ENCODE measurements around the gene KCTD5.

Gene KCTD5

DNA sequence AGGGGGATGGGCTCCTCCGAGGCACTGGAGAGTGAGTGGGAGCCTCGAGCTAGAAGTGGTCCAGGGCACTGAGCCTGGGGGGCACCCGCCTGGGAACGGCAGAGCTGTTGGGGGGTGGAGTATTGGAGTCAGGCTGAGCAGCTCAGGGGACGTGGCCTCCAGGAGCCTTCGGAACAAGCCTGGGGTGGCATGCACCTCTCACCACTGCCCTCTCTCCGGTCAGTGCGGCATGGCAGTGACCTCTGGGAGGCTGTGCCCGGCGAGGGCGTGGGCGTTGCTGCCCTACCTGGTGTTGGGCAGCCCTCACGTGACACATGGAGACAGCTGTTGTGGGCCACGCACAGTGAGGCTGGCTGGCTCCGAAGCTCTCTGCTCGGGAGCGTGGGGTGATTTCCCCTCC, 23.8 kb downstream of the KCTD5 start:
- Mint-ChIP-seq H3K4me3 (no peak overlapping the region), H3K27ac (no peak overlapping the region), H3K27me3 (ENCODE audit: low read depth) (no peaks in the 10 kb centered on the region), H3K4me1 (ENCODE audit: low read depth) (no peaks in the 10 kb centered on the region), H3K9me3 (no peaks in the 10 kb centered on the region), H3K36me3 (ENCODE audit: low read depth) (peaks cover 7% of the 10 kb centered on the region)
- DNase-seq (ENCODE audit: low spot score) = no peak

DNA sequence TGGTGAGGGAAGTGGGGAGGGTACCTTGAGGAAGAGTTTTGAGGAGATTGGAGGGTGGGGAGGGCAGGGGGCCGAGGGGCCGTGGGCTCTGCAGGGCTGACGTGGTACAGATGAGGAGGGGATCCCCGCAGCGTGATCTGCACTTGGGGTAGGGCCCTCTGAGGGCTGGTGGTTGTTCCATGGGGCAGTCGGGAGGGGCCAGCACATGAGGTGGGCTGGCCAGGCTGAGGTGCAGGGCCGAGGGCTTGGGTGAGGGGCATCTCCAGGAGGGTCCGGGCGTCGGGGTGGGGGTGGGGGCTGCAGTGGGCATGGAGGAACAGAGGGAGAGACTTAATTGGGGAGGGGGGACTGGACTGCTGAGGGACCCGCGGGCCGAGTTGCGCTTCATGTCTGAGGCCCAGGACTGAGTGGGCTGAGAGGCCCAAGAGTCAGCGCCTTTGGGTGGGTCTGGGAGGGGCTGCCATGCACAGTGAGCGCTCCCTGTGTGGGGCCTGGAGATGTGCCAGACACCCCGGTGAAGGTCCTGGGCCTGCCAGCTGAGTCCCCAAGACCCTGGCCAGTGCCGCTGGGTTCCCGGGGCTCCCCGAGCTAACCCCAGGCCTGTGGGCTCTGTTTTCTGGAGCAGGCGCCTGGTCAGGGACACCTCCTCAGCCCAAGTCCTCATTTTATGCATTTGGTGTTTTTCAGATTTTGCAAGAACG, 24.4 kb downstream of the KCTD5 start:
- DNase-seq (ENCODE audit: low spot score) = no peak
- H3K4me3 Mint-ChIP-seq = no peak overlapping the region
- H3K9me3 Mint-ChIP-seq = no peaks in the 10 kb centered on the region
- H3K4me1 Mint-ChIP-seq (ENCODE audit: low read depth) = no peaks in the 10 kb centered on the region
- peaks cover 7% of the 10 kb centered on the region for H3K36me3 Mint-ChIP-seq (ENCODE audit: low read depth)
- H3K27ac Mint-ChIP-seq = no peak overlapping the region
- no peaks in the 10 kb centered on the region for H3K27me3 Mint-ChIP-seq (ENCODE audit: low read depth)

DNA sequence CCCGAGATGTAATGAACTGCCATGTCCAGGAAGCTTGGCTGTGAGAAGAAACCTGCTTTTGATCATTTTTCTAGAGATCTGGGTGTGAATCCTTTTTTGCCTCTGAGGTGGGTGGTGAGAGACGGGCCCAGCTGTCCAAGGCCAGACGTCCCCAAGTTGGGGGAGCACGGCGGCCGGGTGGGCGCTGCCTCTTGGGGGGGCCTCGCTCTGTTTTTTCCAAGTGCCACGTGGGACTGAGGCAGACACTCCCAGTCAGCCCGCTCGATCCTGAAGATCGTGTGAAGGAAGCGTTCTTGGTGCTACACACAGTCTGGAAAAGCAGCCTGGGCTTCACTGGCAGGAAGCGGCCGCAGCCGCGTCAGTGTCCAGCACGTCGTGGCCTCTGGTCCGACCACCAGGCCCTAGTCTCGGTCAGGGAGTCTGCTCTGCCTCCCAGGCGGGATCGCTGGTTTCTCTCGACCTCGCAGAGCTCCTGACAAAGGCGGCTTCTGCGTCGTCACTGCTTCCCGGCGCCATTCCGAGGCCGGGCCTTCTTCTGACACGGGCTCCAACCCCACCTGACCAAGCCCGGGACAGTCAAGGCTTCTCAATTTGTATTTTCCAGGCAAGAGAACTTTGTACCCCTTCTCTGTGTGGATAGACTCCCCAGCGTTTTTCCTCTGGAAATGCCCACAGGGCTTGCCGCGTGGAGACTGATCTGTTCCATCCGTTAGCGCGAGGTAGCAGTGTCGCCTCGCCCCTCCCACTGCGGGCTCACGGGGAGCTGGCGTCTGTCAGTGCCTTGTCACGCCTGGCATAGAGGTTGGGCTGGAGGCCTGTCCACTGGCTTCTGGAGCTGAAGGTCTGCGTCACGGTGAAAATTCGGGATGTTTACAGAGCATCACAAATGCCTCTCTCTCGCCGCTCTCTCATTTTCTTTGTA, 25.3 kb downstream of the KCTD5 start:
- Mint-ChIP-seq H3K27ac (no peak overlapping the region), H3K36me3 (ENCODE audit: low read depth) (peaks cover 4% of the 10 kb centered on the region), H3K27me3 (ENCODE audit: low read depth) (no peaks in the 10 kb centered on the region), H3K4me3 (no peak overlapping the region), H3K9me3 (no peaks in the 10 kb centered on the region), H3K4me1 (ENCODE audit: low read depth) (no peaks in the 10 kb centered on the region)
- no peak for DNase-seq (ENCODE audit: low spot score)

DNA sequence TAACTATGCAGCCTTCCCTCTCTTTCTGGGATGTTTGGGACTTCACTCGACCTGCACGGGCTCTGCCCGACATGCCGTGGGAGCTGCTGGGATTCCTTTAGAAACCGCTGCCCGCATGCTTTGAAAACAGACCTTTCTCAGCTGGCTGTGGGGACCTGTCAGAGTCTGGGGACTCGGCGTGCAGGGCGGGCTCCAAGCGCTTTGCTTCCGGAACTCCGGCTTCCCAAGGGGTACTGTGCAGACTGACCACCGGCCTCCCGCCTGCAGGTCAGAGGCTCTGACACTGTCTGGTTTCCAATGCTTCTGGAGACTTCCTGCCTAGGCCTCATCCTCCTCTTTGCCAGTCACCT, 25.9 kb downstream of the KCTD5 start:
- DNase-seq (ENCODE audit: low spot score) = no peak
- no peaks in the 10 kb centered on the region for H3K27me3 Mint-ChIP-seq (ENCODE audit: low read depth)
- no peak overlapping the region for H3K27ac Mint-ChIP-seq
- H3K9me3 Mint-ChIP-seq = no peaks in the 10 kb centered on the region
- no peaks in the 10 kb centered on the region for H3K4me1 Mint-ChIP-seq (ENCODE audit: low read depth)
- no peak overlapping the region for H3K4me3 Mint-ChIP-seq
- H3K36me3 Mint-ChIP-seq (ENCODE audit: low read depth) = peaks cover 4% of the 10 kb centered on the region

DNA sequence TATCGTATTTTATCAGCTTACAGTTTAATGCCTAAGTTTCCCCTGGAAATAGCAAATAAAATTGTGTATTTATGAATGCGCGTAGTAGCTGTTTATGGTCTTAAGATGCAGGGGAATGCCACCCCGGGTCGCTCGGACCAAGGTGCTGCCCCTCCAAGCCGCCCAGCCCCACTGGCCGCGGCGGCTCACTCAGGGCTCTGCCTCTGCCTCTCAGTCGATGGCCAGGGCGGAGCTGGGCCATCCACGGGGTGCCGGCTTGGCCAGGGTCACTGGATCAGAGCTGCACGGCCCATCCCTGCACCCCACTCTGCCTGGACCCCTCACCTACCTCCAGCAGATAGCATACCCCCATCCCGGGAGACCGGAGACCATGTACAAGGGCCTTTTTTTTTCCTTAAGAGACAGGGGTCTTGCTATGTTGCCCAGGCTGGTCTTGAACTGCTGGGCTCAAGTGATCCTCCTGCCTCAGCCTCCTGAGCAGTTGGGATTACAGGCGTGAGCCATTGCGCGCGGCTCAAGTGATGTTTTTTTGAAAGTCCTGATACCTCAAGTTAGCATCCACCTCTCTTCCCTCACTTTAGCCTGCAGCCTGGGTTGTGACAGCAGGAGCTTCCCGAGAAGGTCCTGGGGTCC, 26.7 kb downstream of the KCTD5 start:
- Mint-ChIP-seq H3K27ac (no peak overlapping the region), H3K9me3 (no peaks in the 10 kb centered on the region), H3K4me1 (ENCODE audit: low read depth) (no peaks in the 10 kb centered on the region), H3K27me3 (ENCODE audit: low read depth) (no peaks in the 10 kb centered on the region), H3K4me3 (no peak overlapping the region), H3K36me3 (ENCODE audit: low read depth) (peaks cover 4% of the 10 kb centered on the region)
- DNase-seq (ENCODE audit: low spot score) = no peak

DNA sequence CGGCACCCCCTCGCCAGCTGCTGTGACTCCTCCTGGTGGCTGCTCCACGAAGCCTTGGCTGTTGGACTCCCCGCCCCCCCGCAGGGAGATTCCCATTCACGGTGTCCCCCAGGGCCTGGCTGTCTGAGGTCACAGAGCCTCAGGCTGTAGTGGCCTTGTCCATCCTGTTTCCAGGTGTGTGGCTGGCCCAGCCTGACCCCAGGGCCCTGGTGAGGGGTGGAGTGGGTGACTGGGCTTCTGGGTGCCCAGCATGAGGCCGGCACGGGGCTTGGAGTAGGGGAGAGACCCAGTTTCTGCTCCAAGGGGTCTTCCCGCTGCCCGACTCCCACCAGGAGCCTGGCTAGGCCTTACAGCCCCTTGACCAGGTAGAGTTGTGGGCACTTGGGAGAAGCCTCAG, 27.3 kb downstream of the KCTD5 start:
- H3K4me3 Mint-ChIP-seq = no peak overlapping the region
- DNase-seq (ENCODE audit: low spot score) = no peak
- peaks cover 4% of the 10 kb centered on the region for H3K36me3 Mint-ChIP-seq (ENCODE audit: low read depth)
- peaks cover under 1% of the 10 kb centered on the region for H3K27me3 Mint-ChIP-seq (ENCODE audit: low read depth)
- no peaks in the 10 kb centered on the region for H3K4me1 Mint-ChIP-seq (ENCODE audit: low read depth)
- H3K27ac Mint-ChIP-seq = no peak overlapping the region
- no peaks in the 10 kb centered on the region for H3K9me3 Mint-ChIP-seq

DNA sequence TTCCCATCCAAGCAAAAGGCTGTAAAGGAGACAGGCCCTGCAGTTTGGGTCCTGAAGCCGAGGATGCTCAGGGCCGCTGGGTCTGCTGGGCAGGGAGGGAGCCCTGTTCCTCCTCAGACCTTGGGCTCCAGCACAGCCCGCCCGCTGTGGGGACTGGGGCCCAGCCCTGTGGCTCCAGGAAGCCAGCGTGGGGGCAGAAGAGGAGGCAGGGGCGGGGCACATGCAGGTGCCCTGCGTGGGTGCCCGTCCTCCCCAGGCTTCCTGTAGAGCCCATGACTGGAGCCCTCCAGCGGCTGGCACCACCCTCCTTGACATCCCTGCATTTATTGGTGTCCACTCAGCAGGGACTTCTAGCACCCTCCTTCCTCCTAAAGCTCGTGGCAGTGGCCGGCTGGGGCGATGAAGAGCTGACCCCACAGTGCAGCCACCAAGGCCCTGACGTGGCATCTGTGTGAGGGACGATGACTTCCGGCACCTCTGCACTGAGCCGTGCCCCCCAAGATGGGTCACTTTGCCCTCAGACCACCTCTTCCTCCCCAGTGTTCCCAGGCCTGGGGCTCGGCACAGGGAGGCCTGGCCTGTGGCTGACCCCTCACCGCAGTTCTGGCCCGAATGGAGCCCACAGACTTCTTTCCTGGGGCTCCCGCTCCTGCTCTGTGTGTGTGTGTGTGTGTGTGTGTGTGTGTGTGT, 27.8 kb downstream of the KCTD5 start:
- H3K27ac Mint-ChIP-seq = no peak overlapping the region

DNA sequence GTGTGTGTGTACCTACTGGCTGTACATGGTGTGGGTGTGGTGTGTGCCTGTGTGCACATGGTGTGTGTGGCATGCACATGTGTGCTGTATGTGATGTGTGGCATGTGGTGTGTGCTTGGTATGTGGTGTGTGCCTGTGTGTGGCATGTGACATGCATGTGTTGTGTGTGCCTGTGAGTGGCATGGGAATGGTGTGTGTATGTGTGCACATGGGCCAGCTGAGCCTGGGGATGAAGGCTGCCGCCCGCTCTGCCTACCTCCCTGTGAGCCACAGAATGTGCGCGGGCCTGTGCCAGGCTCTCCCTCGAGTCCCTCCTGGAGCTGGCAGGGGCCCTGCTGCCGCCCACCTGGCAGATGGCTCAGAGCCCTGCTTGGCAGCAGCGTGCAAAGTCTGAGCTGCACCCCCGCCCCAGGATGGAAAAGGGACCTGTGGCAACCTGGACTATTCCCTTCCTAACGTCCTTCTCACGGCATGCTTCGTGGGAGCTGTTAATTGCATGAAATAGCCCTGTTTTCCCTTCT, 28.4 kb downstream of the KCTD5 start:
- peaks cover 4% of the 10 kb centered on the region for H3K36me3 Mint-ChIP-seq (ENCODE audit: low read depth)
- H3K4me1 Mint-ChIP-seq (ENCODE audit: low read depth) = peaks cover 6% of the 10 kb centered on the region
- H3K9me3 Mint-ChIP-seq = no peaks in the 10 kb centered on the region
- peaks cover 7% of the 10 kb centered on the region for H3K27me3 Mint-ChIP-seq (ENCODE audit: low read depth)
- H3K27ac Mint-ChIP-seq = no peak overlapping the region
- no peak for DNase-seq (ENCODE audit: low spot score)
- H3K4me3 Mint-ChIP-seq = no peak overlapping the region

More for the DNA sequence above, 27.8 kb downstream of the KCTD5 start:
- H3K9me3 Mint-ChIP-seq = no peaks in the 10 kb centered on the region
- peaks cover 7% of the 10 kb centered on the region for H3K27me3 Mint-ChIP-seq (ENCODE audit: low read depth)
- no peak for DNase-seq (ENCODE audit: low spot score)
- no peak overlapping the region for H3K4me3 Mint-ChIP-seq
- peaks cover 4% of the 10 kb centered on the region for H3K4me1 Mint-ChIP-seq (ENCODE audit: low read depth)
- H3K36me3 Mint-ChIP-seq (ENCODE audit: low read depth) = peaks cover 4% of the 10 kb centered on the region

DNA sequence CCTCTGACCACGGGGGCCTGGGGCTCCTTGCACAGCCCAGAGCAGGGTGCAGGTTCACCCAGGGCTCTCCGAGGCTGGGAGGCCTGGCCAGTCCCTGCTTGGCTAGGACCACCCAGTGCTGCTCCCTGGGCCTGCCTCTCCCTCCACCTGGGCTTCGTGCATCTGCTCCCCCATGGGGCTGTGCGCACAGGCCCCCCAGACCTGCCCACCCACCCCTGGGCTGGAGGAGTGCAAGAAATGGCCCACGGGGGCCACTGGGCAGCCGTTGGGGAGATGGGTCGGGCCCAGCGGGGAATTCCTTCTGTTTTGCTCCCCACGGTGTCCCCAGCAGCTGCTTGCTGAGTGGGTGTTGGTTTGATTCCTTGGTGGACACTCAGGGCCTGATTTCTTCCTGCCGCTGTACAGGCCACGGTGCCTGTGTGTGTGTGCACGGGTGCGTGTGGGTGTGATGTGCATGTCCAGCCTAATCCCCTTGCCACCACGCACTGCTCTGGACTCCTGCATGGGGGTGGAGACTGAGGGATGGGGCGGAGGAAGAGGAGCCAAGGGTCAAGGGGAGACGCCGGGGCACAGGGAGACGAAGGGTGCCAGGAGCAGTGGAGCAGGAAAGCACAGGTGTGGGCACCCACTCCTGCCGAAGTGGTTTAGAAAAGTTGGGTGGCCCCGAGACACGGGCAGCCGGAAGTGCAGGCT, 29.2 kb downstream of the KCTD5 start:
- Mint-ChIP-seq H3K9me3 (no peaks in the 10 kb centered on the region), H3K4me3 (no peak overlapping the region), H3K4me1 (ENCODE audit: low read depth) (peaks cover 8% of the 10 kb centered on the region), H3K27ac (no peak overlapping the region), H3K27me3 (ENCODE audit: low read depth) (peaks cover 7% of the 10 kb centered on the region), H3K36me3 (ENCODE audit: low read depth) (peaks cover 4% of the 10 kb centered on the region)
- DNase-seq (ENCODE audit: low spot score) = no peak

DNA sequence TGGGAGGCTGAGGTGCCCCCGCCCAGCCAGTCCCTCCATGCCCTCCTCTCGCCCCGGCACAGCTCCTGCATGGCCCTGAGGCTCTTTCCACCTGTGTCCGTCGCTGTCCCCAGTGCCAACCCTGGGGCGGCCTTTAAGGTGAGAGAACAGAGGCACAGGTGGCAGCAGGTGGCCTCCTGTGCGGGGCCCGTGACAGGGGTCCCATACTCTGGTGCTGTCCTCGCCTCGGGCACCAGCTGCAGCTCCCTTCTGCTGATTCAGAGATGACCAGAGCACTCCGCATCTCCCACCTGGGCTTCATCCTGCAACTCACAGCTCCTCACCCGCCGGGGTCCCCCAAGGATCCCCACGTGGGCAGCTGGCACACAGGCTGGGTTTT, 29.7 kb downstream of the KCTD5 start:
- Mint-ChIP-seq H3K27ac (no peak overlapping the region), H3K27me3 (ENCODE audit: low read depth) (peaks cover 7% of the 10 kb centered on the region), H3K4me1 (ENCODE audit: low read depth) (peaks cover 8% of the 10 kb centered on the region), H3K9me3 (no peaks in the 10 kb centered on the region), H3K4me3 (no peak overlapping the region), H3K36me3 (ENCODE audit: low read depth) (peaks cover 4% of the 10 kb centered on the region)
- DNase-seq (ENCODE audit: low spot score) = no peak

DNA sequence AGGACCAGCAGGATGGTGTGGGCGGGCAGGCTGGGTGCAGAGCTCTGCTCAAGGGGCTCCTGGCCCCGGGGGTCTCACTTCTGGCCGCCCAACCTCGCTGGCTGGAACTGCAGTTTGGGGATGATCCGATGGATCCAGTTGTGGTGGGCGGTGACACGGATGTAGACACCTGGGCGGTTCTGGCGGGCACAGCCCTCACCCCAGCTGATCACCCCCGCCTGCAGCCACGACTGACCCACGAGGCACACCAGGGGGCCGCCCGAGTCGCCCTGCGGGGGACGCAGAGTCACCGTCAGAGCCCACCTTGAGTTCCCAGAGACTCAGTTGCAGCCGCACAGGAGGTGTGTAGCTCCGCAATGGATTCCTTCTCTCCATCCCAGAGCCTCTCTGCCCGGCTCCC, 30.2 kb downstream of the KCTD5 start:
- Mint-ChIP-seq H3K27me3 (ENCODE audit: low read depth) (peaks cover 7% of the 10 kb centered on the region), H3K4me1 (ENCODE audit: low read depth) (peaks cover 8% of the 10 kb centered on the region), H3K27ac (no peak overlapping the region), H3K4me3 (no peak overlapping the region), H3K36me3 (ENCODE audit: low read depth) (peaks cover 4% of the 10 kb centered on the region), H3K9me3 (no peaks in the 10 kb centered on the region)
- DNase-seq (ENCODE audit: low spot score) = no peak

DNA sequence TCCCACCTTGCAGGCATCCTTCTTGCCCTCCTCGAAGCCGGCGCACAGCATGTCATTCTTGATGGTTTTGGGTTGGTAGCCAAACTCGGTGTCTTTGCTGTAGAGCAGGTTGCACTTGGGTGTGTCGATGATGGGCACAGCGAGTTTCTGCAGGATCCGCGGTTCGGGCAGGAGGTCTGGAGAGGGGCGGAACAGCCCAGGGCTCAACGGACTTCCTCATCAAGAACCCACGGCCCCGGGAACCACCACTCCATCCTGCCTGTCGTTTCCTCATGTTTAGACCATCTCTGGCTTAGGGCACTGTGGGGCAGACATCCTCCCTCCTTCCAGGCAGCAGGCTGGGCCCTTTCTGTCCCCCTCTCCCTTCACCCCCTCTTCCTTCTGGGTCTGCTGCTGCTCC, 31.2 kb downstream of the KCTD5 start:
- H3K9me3 Mint-ChIP-seq = no peaks in the 10 kb centered on the region
- DNase-seq (ENCODE audit: low spot score) = no peak
- H3K27me3 Mint-ChIP-seq (ENCODE audit: low read depth) = peaks cover 7% of the 10 kb centered on the region
- no peaks in the 10 kb centered on the region for H3K36me3 Mint-ChIP-seq (ENCODE audit: low read depth)
- H3K27ac Mint-ChIP-seq = no peak overlapping the region
- H3K4me3 Mint-ChIP-seq = no peak overlapping the region
- H3K4me1 Mint-ChIP-seq (ENCODE audit: low read depth) = peaks cover 8% of the 10 kb centered on the region

DNA sequence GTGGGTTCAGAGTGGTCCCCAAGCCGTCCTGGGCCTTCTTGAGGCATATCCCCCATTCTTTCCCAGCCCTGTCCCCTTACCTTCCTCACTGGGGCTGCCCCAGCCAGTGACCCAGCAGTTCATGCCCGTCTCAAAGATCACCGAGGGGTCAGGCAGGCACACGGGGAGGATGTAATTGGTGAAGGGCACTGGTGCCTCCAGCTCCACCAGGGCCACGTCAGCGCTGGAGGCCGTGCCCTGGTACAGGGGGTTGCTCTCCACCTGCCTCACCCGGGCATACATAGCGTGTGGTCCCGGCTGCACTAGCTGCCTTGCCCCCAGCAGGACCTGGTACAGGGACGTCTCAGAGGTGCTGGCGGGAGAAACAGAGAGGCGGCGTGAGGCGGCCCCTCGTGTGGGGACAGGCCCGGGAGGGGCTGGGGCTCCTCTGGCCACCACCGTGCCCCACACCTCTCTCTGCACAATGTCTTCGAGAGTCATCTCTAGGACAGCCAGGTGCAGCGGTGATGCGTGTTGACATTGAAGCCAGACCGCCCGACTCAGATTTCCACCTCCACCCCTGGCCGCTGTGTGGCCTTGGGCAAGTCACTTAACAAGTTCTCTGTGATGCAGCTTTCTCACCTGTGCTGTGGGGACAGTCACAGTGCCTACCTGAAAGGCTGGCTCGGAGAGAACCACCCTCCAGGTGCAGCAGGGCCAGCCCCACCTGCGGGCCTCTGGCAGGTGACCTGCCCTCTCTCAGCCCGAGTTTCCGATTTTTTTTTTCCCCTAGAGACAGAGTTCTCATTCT, 31.9 kb downstream of the KCTD5 start:
- no peak for DNase-seq (ENCODE audit: low spot score)

More for the DNA sequence above, 31.9 kb downstream of the KCTD5 start:
- Mint-ChIP-seq H3K4me1 (ENCODE audit: low read depth) (peaks cover 8% of the 10 kb centered on the region), H3K27ac (no peak overlapping the region), H3K27me3 (ENCODE audit: low read depth) (peaks cover 7% of the 10 kb centered on the region), H3K36me3 (ENCODE audit: low read depth) (no peaks in the 10 kb centered on the region), H3K4me3 (no peak overlapping the region), H3K9me3 (no peaks in the 10 kb centered on the region)

All from T-helper 2 cell treated with Interferon-gamma antibody and Interleukin-4, amounts not matched to agents 5 μg/mL and 100 μg/mL, for 36 hours (primary cell).